Measurements from ENCODE around the gene FMNL2. TPM values are rescaled to one million over a fixed set of nuclear protein-coding genes. Genes with fewer than 3 reads are reported as not detected.

FMNL2 gene
- polyA plus RNA-seq, 1 donor from 2014 or later: 86.5 TPM

- no peaks in the 10 kb centered on the region for H3F3A ChIP-seq (ENCODE audit: insufficient read depth, low read length, poor library complexity, severe bottlenecking)
- H3K27ac ChIP-seq (ENCODE audit: low read length): no peak overlapping the region
- H3K79me2 ChIP-seq (replicated peaks; ENCODE audit: insufficient read depth, low read length): peaks cover 52% of the 10 kb centered on the region
- H3K9me3 ChIP-seq (ENCODE audit: low read length): no peaks in the 10 kb centered on the region
- H3K9me2 ChIP-seq (ENCODE audit: insufficient read depth, low read length): no peaks in the 10 kb centered on the region
- no peaks in the 10 kb centered on the region for H3K27me3 ChIP-seq (ENCODE audit: insufficient read depth, low read depth, low read length)
- no peak overlapping the region for H2AFZ ChIP-seq (ENCODE audit: low read depth, low read length)
- no peaks in the 10 kb centered on the region for H4K20me1 ChIP-seq (ENCODE audit: insufficient read depth)
- H3K36me3 ChIP-seq (ENCODE audit: insufficient read depth, low read length): no peaks in the 10 kb centered on the region
- peak overlapping the region; percentile 7 for H3K4me3 ChIP-seq (ENCODE audit: low read length)
- no peak overlapping the region for H3K4me2 ChIP-seq (ENCODE audit: low read length)
- H3K9ac ChIP-seq (ENCODE audit: low read length): no peak overlapping the region
- TF ChIP-seq SMC3 (conservative IDR thresholded peaks at IDR 0.05; ENCODE audit: poor library complexity) (no peak), MXI1 (conservative IDR thresholded peaks at IDR 0.05; ENCODE audit: poor library complexity, severe bottlenecking) (no peak), TAF1 (IDR thresholded peaks at IDR 0.05; ENCODE audit: low read depth) (no peak), EP300 (conservative IDR thresholded peaks at IDR 0.05; ENCODE audit: poor library complexity, severe bottlenecking) (no peak), RAD21 (conservative IDR thresholded peaks at IDR 0.05) (no peak), POLR2AphosphoS5 (IDR thresholded peaks at IDR 0.05) (no peak), EZH2 (IDR thresholded peaks at IDR 0.05; ENCODE audit: borderline replicate concordance, insufficient read depth, low read length, poor library complexity, severe bottlenecking) (no peak), CTCF (IDR thresholded peaks at IDR 0.05; ENCODE audit: poor library complexity, severe bottlenecking) (no peak)
- TF ChIP-seq, protein P1, sequence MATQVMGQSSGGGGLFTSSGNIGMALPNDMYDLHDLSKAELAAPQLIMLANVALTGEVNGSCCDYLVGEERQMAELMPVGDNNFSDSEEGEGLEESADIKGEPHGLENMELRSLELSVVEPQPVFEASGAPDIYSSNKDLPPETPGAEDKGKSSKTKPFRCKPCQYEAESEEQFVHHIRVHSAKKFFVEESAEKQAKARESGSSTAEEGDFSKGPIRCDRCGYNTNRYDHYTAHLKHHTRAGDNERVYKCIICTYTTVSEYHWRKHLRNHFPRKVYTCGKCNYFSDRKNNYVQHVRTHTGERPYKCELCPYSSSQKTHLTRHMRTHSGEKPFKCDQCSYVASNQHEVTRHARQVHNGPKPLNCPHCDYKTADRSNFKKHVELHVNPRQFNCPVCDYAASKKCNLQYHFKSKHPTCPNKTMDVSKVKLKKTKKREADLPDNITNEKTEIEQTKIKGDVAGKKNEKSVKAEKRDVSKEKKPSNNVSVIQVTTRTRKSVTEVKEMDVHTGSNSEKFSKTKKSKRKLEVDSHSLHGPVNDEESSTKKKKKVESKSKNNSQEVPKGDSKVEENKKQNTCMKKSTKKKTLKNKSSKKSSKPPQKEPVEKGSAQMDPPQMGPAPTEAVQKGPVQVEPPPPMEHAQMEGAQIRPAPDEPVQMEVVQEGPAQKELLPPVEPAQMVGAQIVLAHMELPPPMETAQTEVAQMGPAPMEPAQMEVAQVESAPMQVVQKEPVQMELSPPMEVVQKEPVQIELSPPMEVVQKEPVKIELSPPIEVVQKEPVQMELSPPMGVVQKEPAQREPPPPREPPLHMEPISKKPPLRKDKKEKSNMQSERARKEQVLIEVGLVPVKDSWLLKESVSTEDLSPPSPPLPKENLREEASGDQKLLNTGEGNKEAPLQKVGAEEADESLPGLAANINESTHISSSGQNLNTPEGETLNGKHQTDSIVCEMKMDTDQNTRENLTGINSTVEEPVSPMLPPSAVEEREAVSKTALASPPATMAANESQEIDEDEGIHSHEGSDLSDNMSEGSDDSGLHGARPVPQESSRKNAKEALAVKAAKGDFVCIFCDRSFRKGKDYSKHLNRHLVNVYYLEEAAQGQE (IDR thresholded peaks at IDR 0.05; ENCODE audit: borderline replicate concordance): no peak
These were observed 74.6 kb downstream of the FMNL2 start for GRCh38 chr2:152409386-152410164.

DNA sequence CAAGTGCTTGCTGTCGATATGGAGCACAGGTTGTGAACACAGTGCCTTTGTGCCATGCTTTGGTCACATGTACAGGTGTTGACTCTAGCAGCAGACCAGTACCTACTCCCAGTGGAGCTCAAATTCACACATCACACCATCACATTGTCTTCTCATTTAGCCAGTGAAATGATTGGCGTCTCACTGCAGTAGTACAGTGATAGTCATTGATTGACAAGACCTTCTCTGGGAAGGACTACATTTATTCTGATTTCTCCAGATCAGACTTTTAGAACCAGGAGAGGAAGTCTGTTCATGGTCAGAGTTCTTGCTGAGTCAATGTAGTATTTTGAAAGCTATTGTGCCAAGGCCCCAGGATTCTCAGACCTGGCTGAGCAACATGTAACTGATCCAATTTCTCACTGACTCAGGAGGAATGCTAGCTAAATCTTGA lies 75.2 kb downstream of the FMNL2 start:
- H3K9me3 ChIP-seq (ENCODE audit: low read length): no peaks in the 10 kb centered on the region
- TF ChIP-seq EZH2 (IDR thresholded peaks at IDR 0.05; ENCODE audit: borderline replicate concordance, insufficient read depth, low read length, poor library complexity, severe bottlenecking) (no peak), EP300 (conservative IDR thresholded peaks at IDR 0.05; ENCODE audit: poor library complexity, severe bottlenecking) (peak; percentile 50), MXI1 (conservative IDR thresholded peaks at IDR 0.05; ENCODE audit: poor library complexity, severe bottlenecking) (no peak)
- H3K36me3 ChIP-seq (ENCODE audit: insufficient read depth, low read length): no peaks in the 10 kb centered on the region
- H3K9me2 ChIP-seq (ENCODE audit: insufficient read depth, low read length): no peaks in the 10 kb centered on the region
- peaks cover 48% of the 10 kb centered on the region for H3K79me2 ChIP-seq (replicated peaks; ENCODE audit: insufficient read depth, low read length)
- no peak overlapping the region for H3K27ac ChIP-seq (ENCODE audit: low read length)
- H4K20me1 ChIP-seq (ENCODE audit: insufficient read depth): no peaks in the 10 kb centered on the region
- peak overlapping the region; percentile 7 for H3K4me3 ChIP-seq (ENCODE audit: low read length)
- no peaks in the 10 kb centered on the region for H3K27me3 ChIP-seq (ENCODE audit: insufficient read depth, low read depth, low read length)
- H3K9ac ChIP-seq (ENCODE audit: low read length): no peak overlapping the region
- H3K4me2 ChIP-seq (ENCODE audit: low read length): no peak overlapping the region
- no peak overlapping the region for H2AFZ ChIP-seq (ENCODE audit: low read depth, low read length)
- no peaks in the 10 kb centered on the region for H3F3A ChIP-seq (ENCODE audit: insufficient read depth, low read length, poor library complexity, severe bottlenecking)
